Keratinocyte (primary cell): ENCODE data around the gene KHSRP.

Source experiments
- EZH2 ChIP-seq: IDR thresholded peaks from one replicate; pipeline ENCODE4 v1.6.1; 2012; ENCODE audit warnings: inconsistent platforms, mild to moderate bottlenecking, low read length, moderate library complexity
- TF ChIP-seq, protein P1 (sequence below), 3 experiments: IDR thresholded peaks in 1 of 3; conservative IDR thresholded peaks in 1 of 3; optimal IDR thresholded peaks in 1 of 3; 2 replicates in 2 of 3; 3 replicates in 1 of 3; pipeline versions ENCODE3 to v1.5.1; 2011; ENCODE audit warnings: low read length in 3 of 3, mild to moderate bottlenecking in 3 of 3, moderate library complexity in 2 of 3, control low read depth in 1 of 3, inconsistent platforms in 1 of 3; ENCODE audit not compliant: insufficient read depth in 2 of 3; ENCODE audit errors: extremely low read depth in 1 of 3

DNA sequence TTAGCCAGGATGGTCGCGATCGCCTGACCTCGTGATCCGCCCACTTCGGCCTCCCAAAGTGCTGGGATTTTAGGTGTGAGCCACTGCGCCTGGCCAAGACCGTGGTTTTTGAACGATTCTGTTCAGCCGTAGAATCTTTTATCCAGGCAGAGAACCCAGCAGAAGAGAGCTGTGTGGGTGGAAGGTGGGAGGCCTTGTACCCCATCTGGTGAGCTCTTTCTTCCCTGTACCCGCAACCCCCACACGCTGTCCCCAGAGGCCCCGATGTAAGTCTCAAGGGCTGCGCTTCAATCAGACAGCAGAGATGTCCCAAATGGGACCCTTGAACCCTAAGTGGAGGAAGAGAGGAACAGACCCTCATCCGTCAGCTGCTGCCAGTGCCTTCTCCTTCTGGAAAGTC, 31.3 kb upstream of the KHSRP start:
- TF ChIP-seq, protein P1, sequence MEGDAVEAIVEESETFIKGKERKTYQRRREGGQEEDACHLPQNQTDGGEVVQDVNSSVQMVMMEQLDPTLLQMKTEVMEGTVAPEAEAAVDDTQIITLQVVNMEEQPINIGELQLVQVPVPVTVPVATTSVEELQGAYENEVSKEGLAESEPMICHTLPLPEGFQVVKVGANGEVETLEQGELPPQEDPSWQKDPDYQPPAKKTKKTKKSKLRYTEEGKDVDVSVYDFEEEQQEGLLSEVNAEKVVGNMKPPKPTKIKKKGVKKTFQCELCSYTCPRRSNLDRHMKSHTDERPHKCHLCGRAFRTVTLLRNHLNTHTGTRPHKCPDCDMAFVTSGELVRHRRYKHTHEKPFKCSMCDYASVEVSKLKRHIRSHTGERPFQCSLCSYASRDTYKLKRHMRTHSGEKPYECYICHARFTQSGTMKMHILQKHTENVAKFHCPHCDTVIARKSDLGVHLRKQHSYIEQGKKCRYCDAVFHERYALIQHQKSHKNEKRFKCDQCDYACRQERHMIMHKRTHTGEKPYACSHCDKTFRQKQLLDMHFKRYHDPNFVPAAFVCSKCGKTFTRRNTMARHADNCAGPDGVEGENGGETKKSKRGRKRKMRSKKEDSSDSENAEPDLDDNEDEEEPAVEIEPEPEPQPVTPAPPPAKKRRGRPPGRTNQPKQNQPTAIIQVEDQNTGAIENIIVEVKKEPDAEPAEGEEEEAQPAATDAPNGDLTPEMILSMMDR (optimal IDR thresholded peaks at IDR 0.05 in 1 of 3, IDR thresholded peaks at IDR 0.05 in 1 of 3, conservative IDR thresholded peaks at IDR 0.05 in 1 of 3; ENCODE audit: extremely low read depth in 1 of 3, insufficient read depth in 2 of 3, low read length in 3 of 3) = no peak
- TF ChIP-seq EZH2 = no peak
